HEK293 (cell line): ENCODE results near the gene APOL3.

ENCODE experiments used
- REST ChIP-seq: fragments of 450-650 bp; formaldehyde crosslinking; IDR thresholded peaks from 2 replicates; pipeline ENCODE4 v1.5.1; 2016; ENCODE audit warnings: missing biosample characterization, missing genetic modification characterization
- TRIM28 ChIP-seq: IDR thresholded peaks from 2 replicates; pipeline ENCODE4 v1.6.1; 2011; ENCODE audit warnings: low read length, control low read depth, borderline replicate concordance
- ZBTB49 ChIP-seq: fragments of 450-650 bp; formaldehyde crosslinking; IDR thresholded peaks from 2 replicates; pipeline ENCODE4 v1.5.1; 2016; ENCODE audit warnings: missing biosample characterization, missing genetic modification characterization, low read depth
- ZBTB7A ChIP-seq: fragments of 450-650 bp; formaldehyde crosslinking; IDR thresholded peaks from 2 replicates; pipeline ENCODE4 v1.5.1; 2016; ENCODE audit warnings: low read depth, missing biosample characterization, missing genetic modification characterization
- ZFP3 ChIP-seq: fragments of 450-650 bp; formaldehyde crosslinking; IDR thresholded peaks from 2 replicates; pipeline ENCODE4 v1.5.1; 2016; ENCODE audit warnings: low read depth, missing biosample characterization, missing genetic modification characterization
- ZNF121 ChIP-seq: fragments of 450-650 bp; formaldehyde crosslinking; IDR thresholded peaks from 2 replicates; pipeline ENCODE4 v1.5.1; 2016; ENCODE audit warnings: missing biosample characterization, missing genetic modification characterization
- TF ChIP-seq, protein P1 (sequence below): fragments of 450-650 bp; formaldehyde crosslinking; IDR thresholded peaks from 2 replicates; pipeline ENCODE4 v1.5.1; 2016; ENCODE audit warnings: missing biosample characterization, missing genetic modification characterization

GRCh38 chr22:36153501-36154422 lies 6.8 kb downstream of the APOL3 start:
- no peak for TF ChIP-seq ZBTB7A (tag by site-specific recombination)
- TF ChIP-seq ZNF121 (tag by site-specific recombination): no peak
- TF ChIP-seq TRIM28: no peak
- no peak for TF ChIP-seq ZBTB49 (tag by site-specific recombination)
- TF ChIP-seq, protein P1, sequence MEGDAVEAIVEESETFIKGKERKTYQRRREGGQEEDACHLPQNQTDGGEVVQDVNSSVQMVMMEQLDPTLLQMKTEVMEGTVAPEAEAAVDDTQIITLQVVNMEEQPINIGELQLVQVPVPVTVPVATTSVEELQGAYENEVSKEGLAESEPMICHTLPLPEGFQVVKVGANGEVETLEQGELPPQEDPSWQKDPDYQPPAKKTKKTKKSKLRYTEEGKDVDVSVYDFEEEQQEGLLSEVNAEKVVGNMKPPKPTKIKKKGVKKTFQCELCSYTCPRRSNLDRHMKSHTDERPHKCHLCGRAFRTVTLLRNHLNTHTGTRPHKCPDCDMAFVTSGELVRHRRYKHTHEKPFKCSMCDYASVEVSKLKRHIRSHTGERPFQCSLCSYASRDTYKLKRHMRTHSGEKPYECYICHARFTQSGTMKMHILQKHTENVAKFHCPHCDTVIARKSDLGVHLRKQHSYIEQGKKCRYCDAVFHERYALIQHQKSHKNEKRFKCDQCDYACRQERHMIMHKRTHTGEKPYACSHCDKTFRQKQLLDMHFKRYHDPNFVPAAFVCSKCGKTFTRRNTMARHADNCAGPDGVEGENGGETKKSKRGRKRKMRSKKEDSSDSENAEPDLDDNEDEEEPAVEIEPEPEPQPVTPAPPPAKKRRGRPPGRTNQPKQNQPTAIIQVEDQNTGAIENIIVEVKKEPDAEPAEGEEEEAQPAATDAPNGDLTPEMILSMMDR (tag by site-specific recombination): no peak
- TF ChIP-seq REST: no peak
- no peak for TF ChIP-seq ZFP3 (tag by site-specific recombination)
